Measurements from ENCODE around the gene GANAB.

DNA sequence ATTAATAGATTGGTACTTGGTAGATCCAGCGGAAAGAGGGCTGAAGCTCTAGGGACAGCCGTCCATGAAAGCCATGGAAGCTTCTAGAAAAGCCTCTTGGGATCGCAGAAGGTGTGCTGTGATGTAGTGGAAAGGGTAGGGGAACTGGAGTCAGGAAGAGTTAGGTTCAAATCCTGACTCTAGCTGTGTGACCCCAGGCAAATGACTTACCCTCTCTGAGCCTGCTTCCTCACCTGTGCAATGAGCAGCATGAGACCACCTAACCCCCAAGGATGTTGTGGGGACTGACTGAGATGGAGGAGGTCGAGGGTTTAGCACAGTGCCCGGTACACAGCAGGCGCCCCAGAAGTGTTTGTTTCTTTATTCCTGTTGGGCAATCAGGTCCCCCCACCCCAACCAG, 36.0 kb downstream of the GANAB start:
- TF ChIP-seq, protein P1, sequence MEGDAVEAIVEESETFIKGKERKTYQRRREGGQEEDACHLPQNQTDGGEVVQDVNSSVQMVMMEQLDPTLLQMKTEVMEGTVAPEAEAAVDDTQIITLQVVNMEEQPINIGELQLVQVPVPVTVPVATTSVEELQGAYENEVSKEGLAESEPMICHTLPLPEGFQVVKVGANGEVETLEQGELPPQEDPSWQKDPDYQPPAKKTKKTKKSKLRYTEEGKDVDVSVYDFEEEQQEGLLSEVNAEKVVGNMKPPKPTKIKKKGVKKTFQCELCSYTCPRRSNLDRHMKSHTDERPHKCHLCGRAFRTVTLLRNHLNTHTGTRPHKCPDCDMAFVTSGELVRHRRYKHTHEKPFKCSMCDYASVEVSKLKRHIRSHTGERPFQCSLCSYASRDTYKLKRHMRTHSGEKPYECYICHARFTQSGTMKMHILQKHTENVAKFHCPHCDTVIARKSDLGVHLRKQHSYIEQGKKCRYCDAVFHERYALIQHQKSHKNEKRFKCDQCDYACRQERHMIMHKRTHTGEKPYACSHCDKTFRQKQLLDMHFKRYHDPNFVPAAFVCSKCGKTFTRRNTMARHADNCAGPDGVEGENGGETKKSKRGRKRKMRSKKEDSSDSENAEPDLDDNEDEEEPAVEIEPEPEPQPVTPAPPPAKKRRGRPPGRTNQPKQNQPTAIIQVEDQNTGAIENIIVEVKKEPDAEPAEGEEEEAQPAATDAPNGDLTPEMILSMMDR (IDR thresholded peaks at IDR 0.05), result no peak
- no peak for TF ChIP-seq POLR2AphosphoS5 (IDR thresholded peaks at IDR 0.05)
- TF ChIP-seq POLR2A (IDR thresholded peaks at IDR 0.05; ENCODE audit: low read depth), result no peak
